HG02970 (cell line): ENCODE data around the gene INTS7.

Source experiments
- ATAC-seq: cut with Tn5 transposase; IDR thresholded peaks from one replicate; pipeline ENCODE4 v1.9.1; 2021; ENCODE audit warnings: mild to moderate bottlenecking, moderate library complexity, moderate number of reproducible peaks; ENCODE audit not compliant: unreplicated experiment, low FRiP score

INTS7 gene

DNA sequence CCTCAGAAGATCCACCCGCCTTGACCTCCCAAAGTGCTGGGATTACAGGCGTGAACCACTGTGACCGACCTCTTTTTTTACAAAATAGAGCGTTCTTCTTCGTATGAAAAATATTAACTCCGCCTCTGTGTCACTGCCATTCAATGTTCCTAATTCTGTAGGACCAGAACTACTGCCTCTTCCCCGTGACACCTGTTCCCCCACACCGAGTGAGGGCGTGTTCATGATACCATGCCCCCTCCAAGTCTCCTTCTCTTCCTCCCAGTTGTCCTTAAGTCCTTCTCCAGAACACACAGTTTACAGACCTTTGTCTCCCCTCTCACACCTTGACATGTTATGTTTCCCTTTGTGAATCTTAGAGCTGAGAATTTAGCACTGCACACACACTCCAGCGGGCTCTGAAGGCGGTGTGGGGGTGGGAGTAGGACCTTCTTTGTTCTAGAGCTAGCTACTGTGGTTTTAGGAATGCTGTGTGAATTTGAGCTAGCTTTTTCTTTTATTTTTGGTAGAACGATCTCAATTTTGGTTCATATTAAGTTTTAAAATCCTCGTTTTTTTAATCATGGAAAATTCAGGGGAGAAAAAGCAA lies 122.4 kb downstream of the INTS7 start:
- ATAC-seq, result no peak

DNA sequence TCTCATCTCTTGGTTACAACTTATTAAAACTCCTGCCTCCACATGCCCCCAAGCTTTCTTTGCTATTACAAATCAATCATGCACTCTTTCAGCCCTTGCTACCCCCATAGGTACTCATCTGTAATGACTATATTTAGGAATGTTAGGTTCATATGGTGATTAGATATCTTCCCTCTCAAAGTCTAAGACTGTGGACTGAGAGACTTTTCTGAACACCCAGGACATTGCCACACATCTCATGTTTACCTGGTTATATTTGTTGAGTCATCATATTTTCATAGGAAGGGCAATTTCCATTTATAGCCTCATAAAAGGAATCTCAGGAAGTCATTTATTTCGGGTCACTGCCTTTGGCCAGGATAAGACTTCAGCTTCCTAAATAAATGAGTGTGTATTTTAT lies 123.3 kb downstream of the INTS7 start:
- no peak for ATAC-seq

DNA sequence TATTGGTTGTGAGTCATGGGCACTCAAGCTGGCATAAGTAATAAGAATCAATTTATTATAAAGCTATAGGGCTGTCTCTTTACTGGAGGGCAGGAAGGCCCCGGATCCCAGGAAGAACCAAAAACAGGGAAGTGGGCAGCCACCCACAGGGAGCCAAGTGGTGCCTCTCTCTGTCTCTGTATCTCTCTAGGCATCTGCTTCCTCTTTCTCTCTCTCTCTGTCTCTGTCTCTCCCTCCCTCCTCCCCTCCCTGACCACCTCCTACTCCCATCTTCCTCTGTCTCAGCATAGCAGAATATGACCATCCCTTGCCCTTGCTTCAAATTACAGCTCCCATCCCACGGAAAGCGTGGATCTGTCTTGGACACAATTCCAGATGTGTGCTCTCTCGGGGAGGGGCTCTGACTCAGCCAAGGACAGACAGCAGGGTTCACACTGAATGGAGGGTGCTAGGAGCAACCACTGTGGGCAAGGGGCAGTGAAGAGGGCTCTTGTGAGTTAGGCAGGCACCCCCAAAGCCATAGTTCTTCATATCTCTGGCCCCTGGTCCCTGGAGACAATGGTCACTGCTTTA lies 124.4 kb downstream of the INTS7 start:
- ATAC-seq, result no peak

DNA sequence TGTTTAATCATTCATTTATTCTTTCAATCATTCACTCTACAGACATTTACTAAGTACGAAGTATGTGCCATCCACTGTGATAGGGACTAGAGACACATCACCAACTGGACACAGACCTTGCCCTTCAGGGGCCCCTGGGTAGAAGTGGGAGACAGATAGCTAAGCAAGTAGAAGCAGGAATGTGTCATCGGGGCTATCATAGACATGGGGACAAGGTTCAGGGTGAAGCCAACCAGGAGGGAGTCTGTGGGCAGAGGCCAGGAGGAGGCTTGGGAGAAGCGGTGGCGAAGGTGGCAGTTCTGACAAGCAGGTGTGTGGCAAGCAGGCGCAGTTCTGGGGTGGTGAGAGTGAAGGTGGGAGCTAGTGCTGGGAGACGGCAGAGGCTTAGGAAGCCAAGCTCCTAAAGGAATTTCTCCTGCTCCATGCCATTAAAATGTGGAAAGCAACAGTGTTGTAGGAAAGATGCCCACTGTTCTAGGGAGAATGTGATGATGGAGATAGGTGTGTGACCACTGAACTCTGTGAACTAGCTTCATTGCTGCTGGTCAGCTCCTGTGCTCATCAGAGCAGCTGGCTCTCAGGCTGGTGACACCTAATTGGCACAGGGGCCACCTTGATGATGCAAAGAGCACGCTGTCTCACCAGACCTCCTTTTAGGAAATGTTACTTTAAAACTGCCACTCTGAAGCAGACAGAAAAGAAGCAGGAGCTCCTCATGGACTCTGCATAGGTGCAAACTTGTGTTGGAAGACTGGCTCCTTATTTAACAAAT lies 125.1 kb downstream of the INTS7 start:
- no peak for ATAC-seq

DNA sequence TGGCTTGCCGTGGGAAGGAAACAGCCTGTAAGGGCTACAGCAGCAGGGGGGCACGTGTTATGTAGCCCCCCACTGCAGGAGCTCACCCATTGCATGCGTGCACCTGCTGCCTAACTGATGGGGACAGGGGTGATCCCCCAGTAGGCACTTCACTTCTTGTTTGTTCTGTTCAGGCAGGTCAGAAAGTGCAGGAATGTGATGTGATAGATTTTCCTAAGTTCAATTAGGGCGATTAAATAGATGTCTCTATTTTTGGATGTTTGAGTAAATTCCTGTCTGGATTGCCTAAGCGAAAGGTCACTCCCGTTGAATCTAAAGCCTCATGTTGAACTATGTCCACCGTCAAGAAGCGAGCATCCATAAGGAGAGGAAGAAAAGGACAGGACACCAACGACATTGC lies 126.0 kb downstream of the INTS7 start:
- no peak for ATAC-seq

DNA sequence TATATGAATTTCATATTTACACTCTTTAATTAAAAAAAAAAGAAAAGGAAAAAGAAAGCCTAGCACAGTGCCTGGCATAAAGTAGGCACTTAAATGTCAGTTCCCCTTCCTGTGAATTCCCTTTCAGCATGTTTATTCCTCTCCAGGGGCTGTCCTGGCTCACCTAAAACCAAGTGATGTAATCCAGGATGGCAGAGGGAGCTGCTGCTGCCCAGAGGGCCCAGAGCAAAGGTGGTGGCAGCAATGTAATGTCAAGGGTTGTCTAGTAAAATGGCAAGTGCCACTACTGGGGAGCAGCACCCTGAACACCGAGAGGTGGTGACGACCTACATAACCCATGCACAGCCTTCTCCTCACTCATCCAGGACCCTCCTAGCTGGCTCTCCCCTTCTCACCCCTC lies 126.4 kb downstream of the INTS7 start:
- ATAC-seq, result no peak

DNA sequence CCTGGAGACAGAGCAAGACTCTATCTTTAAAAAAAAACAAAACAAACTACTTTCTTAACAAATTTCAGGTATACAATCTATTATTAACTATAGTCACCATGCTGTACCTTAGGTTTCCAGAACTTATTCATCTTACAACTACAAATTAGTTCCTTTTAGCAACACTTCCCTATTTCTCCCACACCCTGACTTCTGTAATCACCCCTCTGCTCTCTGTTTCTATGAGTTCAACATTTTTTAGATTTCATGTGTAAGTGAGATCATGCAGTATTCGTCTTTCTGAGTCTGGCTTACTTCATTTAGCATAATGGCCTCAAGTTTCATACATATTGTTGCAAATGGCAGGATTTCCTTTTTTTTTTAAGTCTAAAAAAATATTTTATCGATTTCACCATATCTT lies 126.9 kb downstream of the INTS7 start:
- ATAC-seq, result no peak

DNA sequence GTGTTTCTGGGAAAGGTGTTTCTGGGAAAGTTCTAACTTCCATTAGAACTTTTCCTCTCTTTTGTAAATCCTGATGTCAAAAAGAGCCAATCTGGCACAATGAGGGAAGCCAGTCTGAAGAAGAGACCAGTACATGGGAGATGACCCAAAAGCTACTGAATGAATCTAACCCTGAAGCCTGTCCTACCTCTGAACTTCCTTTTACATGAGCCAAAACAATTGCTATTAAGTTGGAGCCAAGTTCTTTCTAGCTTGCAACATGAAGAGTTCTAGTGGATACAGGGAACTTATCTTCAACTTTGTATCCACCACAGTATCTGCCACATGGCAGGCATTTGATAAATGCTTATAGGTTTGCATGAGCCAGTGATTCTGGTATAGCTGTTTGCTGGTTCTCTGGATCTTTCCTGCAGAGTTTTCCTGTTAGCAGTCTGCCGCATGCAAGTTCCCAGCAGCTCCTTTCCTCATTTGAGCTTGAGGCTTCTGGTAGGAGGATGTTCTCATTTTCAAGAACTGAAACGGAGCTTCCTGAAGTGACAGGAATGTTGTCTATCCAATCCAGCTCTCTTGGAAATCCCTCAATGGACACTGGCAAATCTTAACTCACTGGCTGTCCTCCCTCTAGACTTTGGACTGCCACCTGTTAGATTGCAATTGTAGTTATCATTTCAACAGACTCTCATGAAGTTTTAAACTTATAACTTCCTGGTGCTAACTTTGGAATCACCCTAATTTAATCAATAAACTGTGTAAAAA lies 131.7 kb downstream of the INTS7 start:
- no peak for ATAC-seq

DNA sequence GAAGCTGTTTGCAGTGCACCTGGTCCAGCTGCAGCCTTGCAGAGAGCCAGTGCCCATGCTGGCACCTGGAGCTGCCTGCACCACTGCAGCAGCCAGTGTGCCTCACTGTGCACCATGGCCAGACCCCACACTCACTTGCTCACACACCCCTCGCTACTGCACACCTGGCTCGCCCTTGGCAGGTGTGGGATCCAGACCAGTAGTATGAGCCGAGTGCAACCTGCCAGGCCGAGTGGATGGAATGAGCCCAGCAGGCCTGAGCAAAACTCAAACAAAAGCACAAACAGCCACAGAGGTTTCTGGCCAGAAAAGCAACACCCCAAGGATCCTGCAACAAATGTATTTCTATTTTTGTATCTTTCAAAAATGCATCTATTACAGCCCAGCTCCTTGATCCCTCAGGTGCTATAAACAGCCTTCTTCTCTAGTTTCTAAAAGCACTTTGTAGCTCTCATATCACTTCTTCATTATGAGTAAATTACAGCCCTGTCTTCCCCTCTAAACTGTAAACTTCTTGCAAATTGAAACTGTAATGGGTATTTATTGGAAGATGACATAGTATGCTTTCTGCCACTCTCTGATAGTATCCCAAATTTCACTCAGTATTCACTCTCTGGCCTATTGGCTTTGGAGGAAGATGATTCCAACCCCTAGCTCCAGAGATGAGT lies 132.6 kb downstream of the INTS7 start:
- no peak for ATAC-seq

DNA sequence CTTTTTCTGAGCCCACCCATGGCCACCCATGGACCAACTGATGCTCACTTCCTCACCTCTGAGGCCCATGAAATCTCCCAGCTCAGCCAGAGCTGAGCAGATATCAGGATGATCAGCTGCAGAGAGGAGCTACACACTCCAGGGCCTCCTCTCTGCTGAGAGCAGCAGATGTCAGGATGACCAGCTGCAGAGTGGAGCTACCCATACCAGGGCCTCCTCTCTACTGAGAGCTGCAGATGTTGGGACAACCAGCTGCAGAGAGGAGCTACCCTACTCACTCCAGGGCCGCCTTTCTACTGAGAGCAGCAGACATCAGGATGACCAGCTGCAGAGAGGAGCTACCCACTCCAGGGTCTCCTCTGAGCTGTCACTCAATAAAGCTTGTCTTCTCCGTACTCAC lies 133.4 kb downstream of the INTS7 start:
- ATAC-seq, result no peak

DNA sequence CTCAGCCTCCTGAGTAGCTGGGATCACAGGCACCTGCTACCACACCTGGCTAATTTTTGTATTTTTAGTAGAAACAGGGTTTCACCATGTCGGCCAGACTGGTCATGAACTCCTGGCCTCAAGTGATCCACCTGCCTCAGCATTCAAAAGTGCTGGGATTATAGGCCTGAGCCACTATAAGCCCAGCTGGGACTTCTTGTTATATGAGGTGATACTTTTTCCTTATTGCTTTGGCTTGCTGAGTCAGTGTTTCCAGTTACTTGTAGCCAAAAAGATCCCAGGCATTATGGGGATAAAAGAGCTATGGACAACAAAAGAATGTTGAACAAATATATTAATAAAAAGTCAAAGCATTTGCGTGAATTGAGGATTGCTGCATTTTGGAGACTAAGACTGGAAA lies 134.9 kb downstream of the INTS7 start:
- ATAC-seq, result no peak

DNA sequence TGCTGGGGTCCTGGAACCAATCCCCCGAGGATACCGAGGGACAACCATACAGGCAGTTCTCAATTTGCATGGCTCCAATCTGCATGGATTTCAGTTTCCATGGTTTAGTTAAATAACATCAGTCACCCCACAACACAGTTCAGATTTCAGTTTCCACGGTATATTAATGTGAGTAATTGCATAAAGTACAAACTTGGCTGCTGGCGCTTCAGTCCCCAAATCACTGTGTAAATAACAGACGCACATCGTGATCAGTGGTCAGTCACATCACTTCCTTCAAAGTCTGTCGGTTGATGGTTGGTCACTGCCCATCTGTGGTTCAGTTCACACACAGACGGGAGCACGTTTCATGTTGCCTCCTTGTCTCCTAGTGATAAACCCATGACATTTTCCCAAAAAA lies 138.4 kb downstream of the INTS7 start:
- no peak for ATAC-seq

DNA sequence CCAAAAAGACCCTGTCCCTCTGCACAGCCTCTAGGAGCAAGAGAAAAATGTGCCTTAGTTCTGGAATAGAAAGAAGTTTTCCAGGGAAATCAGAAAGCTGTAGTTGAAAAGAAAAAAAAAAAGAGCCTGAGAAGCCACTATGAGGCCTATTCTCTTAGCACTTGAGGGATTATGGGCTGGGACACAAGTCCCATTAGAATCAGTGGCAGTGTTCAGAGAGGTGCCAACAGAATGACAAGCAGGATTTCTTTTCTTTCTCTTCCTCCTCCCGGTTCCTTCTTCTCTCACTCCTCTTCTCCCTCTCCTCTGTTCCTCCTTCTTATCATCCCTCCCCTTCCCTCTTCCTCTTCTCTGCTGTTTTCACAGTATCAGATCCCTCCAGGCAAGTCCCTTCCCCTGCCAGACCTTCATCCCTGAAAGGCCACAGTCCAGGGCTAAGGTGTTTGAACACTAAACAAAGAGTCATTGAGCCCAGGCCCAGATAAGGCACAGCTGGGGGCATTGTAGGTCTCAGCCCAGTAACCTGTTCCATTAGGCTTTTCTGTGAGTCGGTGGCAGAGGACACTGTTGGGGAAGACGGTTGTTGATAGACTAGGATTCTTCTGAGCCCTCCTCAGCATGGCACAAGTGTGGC lies 140.1 kb downstream of the INTS7 start:
- no peak for ATAC-seq

DNA sequence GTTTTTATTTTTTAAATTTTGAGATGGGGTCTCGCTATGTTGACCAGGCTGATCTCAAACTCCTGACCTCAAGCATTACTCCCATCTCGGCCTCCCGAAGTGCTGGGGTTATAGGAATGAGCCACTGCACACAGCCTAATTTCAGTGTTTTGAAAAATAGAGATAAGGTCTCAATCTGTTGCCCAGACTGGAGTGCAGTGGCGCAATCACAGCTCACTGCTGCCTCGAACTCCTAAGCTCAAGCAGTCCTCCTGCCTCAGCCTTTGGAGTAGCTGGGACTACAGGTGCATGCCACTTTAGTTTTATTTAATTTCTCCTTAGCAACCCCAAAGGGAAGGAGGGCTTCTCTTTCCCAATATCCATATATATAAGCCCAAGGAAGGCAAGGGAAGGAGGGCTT lies 141.0 kb downstream of the INTS7 start:
- ATAC-seq, result no peak

DNA sequence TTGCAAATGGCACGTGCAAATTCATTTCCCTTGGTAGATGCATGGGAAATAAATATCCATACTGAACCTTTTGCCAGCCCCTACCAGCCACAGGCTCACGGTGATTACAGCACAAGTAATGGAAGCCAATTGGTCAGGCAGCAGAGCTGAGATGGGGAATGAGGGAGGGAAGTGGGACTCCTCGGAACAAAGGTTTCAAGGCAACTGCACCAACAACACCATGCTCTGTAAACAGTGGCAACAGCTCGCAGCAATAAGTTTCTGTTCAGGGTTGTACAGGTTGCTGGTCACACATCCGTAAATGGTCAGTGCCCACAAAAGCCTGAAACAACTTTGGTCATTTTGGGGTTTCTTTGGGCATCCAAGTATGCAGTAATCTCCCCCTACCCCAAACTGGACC lies 142.1 kb downstream of the INTS7 start:
- ATAC-seq, result no peak

DNA sequence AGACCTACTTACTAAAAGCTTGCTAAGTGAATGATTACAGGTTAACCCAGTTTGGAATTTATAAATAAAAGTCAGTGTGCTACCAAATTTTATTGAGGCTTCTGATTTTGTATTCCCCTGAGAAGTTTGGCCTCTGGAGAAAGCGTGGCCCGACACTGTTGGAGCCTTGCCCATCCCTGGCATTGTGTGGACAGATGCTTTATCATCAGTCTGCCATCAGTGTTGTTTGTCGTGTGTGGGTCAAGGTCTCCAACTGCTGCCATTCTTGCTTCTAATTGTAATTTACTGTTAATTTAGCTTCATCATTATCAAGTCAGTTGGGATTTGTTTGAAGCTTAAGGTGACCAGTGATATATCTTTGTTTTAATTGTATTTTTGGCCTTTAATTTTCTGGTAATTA lies 142.8 kb downstream of the INTS7 start:
- no peak for ATAC-seq

DNA sequence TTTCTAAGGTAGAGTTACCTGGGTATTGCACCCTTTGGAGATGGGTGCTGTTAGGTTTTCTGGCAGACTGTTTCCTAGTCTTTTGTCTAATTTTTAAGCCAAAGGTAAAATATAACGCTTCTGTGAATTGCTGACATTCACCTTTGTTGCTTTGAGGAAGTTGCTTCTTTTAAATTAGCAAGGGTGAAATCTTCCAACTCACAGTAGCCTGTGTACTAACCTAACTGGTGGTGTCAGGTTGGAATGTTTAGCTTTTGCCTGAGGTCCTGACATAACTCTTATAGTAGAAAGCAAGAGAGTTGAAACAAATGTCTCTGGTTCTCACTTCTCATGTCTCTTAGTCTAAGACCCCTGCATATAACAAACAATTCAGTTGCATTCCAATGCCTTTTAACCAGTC lies 143.6 kb downstream of the INTS7 start:
- ATAC-seq, result no peak
